ENCODE results near the gene SULF2. TPM values are rescaled to one million over a fixed set of nuclear protein-coding genes. Genes with fewer than 3 reads are reported as not detected.

SULF2 gene
- total RNA-seq, 1 donor from 2014 or later: 97.8 TPM

- DNase-seq: no peak
- TF ChIP-seq, protein P1, sequence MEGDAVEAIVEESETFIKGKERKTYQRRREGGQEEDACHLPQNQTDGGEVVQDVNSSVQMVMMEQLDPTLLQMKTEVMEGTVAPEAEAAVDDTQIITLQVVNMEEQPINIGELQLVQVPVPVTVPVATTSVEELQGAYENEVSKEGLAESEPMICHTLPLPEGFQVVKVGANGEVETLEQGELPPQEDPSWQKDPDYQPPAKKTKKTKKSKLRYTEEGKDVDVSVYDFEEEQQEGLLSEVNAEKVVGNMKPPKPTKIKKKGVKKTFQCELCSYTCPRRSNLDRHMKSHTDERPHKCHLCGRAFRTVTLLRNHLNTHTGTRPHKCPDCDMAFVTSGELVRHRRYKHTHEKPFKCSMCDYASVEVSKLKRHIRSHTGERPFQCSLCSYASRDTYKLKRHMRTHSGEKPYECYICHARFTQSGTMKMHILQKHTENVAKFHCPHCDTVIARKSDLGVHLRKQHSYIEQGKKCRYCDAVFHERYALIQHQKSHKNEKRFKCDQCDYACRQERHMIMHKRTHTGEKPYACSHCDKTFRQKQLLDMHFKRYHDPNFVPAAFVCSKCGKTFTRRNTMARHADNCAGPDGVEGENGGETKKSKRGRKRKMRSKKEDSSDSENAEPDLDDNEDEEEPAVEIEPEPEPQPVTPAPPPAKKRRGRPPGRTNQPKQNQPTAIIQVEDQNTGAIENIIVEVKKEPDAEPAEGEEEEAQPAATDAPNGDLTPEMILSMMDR (IDR thresholded peaks at IDR 0.05; ENCODE audit: partially characterized antibody, unreplicated experiment): no peak
- no peak overlapping the region for H3K27ac Mint-ChIP-seq (ENCODE audit: unreplicated experiment)
- H3K9me3 Mint-ChIP-seq (ENCODE audit: unreplicated experiment): peaks cover 2% of the 10 kb centered on the region
- H3K4me3 Mint-ChIP-seq (ENCODE audit: unreplicated experiment): no peak overlapping the region
- no peaks in the 10 kb centered on the region for H3K27me3 Mint-ChIP-seq (ENCODE audit: unreplicated experiment)
- peaks cover 5% of the 10 kb centered on the region for H3K4me1 Mint-ChIP-seq (ENCODE audit: low read depth, unreplicated experiment)
- no peaks in the 10 kb centered on the region for H3K36me3 Mint-ChIP-seq (ENCODE audit: unreplicated experiment)
Measured at GRCh38 chr20:47660983-47661700, 124.1 kb downstream of the SULF2 start.

DNA sequence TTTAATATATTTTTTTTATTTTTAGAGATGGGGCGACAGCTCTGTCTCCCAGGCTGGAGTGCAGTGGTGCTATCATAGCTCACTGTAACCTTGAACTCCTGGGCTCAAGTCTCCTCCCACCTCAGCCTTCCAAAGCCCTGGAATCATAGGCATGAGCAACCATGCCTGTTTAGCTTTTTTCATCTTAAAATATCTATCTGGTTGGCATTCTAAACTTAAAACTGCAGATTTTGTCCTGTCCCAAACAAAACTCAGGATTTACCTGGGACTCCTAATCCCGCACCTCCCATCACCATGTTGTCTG lies 124.7 kb downstream of the SULF2 start:
- Mint-ChIP-seq H3K27ac (ENCODE audit: unreplicated experiment) (no peak overlapping the region), H3K36me3 (ENCODE audit: unreplicated experiment) (no peaks in the 10 kb centered on the region), H3K4me3 (ENCODE audit: unreplicated experiment) (no peak overlapping the region), H3K4me1 (ENCODE audit: low read depth, unreplicated experiment) (peaks cover 5% of the 10 kb centered on the region), H3K9me3 (ENCODE audit: unreplicated experiment) (peaks cover 2% of the 10 kb centered on the region), H3K27me3 (ENCODE audit: unreplicated experiment) (no peaks in the 10 kb centered on the region)
- DNase-seq: no peak
- TF ChIP-seq, protein P1 (IDR thresholded peaks at IDR 0.05; ENCODE audit: partially characterized antibody, unreplicated experiment): no peak

DNA sequence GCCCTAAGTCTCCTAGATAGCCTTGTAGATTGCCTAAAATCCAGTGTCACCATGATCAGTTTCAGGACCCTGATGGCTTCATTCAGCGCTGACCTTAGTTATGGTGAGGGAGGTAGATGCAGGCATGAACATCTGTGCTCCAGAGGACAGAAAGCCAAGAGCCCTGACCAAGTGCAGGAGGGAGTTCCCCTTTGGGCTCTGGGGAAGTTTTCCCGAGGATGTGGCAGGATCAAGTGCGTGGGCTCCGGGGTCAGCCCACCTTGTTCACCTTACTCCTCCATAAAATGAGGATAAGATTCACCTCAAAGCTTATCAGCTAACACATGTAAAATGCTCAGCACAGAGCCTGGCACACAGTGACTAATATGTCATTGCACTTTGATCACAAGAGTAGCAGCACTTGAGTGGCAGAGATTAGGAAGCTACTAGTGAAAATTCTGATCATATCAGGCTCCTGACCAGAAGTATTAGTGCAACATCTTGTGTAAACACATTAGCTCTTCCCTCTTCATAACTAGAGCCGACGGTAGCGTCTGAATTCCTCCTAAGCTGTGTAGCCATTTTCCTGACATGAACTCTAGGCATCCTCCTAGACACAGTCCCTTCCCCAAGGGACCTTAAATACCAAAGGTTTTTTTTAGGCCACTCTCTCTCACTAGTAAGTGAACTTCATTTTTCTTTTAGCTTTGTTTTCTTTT lies 125.2 kb downstream of the SULF2 start:
- Mint-ChIP-seq H3K9me3 (ENCODE audit: unreplicated experiment) (peaks cover 2% of the 10 kb centered on the region), H3K4me3 (ENCODE audit: unreplicated experiment) (no peak overlapping the region), H3K27ac (ENCODE audit: unreplicated experiment) (no peak overlapping the region), H3K4me1 (ENCODE audit: low read depth, unreplicated experiment) (peaks cover 9% of the 10 kb centered on the region), H3K36me3 (ENCODE audit: unreplicated experiment) (no peaks in the 10 kb centered on the region), H3K27me3 (ENCODE audit: unreplicated experiment) (no peaks in the 10 kb centered on the region)
- TF ChIP-seq, protein P1 (IDR thresholded peaks at IDR 0.05; ENCODE audit: partially characterized antibody, unreplicated experiment): no peak
- no peak for DNase-seq

- DNase-seq: no peak
- H3K4me3 Mint-ChIP-seq (ENCODE audit: unreplicated experiment): no peak overlapping the region
- no peak overlapping the region for H3K27ac Mint-ChIP-seq (ENCODE audit: unreplicated experiment)
- H3K27me3 Mint-ChIP-seq (ENCODE audit: unreplicated experiment): peaks cover 2% of the 10 kb centered on the region
- TF ChIP-seq, protein P1 (IDR thresholded peaks at IDR 0.05; ENCODE audit: partially characterized antibody, unreplicated experiment): no peak
- H3K9me3 Mint-ChIP-seq (ENCODE audit: unreplicated experiment): no peaks in the 10 kb centered on the region
- peaks cover 21% of the 10 kb centered on the region for H3K4me1 Mint-ChIP-seq (ENCODE audit: low read depth, unreplicated experiment)
- H3K36me3 Mint-ChIP-seq (ENCODE audit: unreplicated experiment): no peaks in the 10 kb centered on the region
Measured at GRCh38 chr20:47656318-47656717, 129.0 kb downstream of the SULF2 start.

DNA sequence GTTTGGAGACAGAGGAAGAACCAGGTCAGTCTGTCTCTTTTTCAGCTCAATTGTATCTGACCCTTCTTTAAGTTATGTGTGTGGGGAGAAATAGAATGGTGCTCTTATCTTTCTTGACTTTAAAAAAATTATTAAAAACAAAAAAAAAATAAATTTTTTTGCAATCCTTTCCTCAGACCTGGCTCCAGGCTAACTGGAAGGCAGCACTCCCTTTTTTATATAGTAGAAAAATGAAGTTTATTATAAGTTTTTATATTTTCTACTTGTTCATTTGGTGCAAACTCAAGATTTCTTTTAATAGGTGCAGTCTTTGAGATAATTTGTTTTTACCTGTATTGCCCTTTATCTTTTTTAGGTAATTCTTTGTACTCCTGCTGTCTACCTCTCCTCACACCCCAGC lies 129.6 kb downstream of the SULF2 start:
- Mint-ChIP-seq H3K36me3 (ENCODE audit: unreplicated experiment) (no peaks in the 10 kb centered on the region), H3K27ac (ENCODE audit: unreplicated experiment) (no peak overlapping the region), H3K9me3 (ENCODE audit: unreplicated experiment) (peaks cover 3% of the 10 kb centered on the region), H3K27me3 (ENCODE audit: unreplicated experiment) (peaks cover 4% of the 10 kb centered on the region), H3K4me1 (ENCODE audit: low read depth, unreplicated experiment) (peaks cover 21% of the 10 kb centered on the region), H3K4me3 (ENCODE audit: unreplicated experiment) (no peak overlapping the region)
- TF ChIP-seq, protein P1 (IDR thresholded peaks at IDR 0.05; ENCODE audit: partially characterized antibody, unreplicated experiment): no peak
- no peak for DNase-seq
